ENCODE data around the gene STX1B.
A peak's percentile ranks its signal among the peaks of the same experiment; 100 is the strongest.

STX1B gene

DNA sequence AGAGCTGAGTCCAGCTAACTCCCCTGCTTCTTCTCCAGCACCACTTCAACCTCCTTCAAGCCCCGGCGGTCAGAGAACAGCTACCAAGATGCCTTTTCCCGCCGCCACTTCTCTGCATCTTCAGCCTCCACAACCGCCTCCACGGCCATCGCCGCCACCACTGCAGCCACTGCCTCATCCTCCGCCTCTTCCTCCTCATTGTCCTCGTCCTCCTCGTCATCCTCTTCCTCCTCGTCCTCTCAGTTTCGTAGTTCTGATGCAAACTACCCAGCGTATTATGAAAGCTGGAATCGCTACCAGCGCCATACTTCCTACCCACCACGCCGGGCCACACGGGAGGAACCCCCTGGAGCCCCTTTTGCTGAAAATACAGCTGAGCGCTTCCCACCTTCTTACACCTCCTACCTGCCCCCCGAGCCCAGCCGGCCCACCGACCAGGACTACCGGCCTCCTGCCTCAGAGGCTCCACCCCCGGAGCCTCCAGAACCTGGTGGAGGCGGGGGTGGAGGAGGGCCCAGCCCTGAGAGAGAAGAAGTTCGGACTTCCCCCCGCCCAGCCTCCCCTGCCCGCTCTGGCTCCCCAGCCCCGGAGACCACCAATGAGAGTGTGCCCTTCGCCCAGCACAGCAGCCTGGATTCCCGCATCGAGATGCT is 45.7 kb downstream of the STX1B start:
- H3K9ac ChIP-seq (ENCODE audit: insufficient read length, low read depth), result no peak overlapping the region
- no peaks in the 10 kb centered on the region for H3K27me3 ChIP-seq (ENCODE audit: insufficient read depth, insufficient read length)
- no peak for DNase-seq (ENCODE audit: low read depth, low spot score)
- no peak for TF ChIP-seq SUZ12 (IDR thresholded peaks at IDR 0.05; ENCODE audit: extremely low read depth, insufficient read depth, insufficient read length)
- no peak for TF ChIP-seq YY1 (IDR thresholded peaks at IDR 0.05; ENCODE audit: insufficient read depth, insufficient read length)
- no peak for TF ChIP-seq ZNF274 (IDR thresholded peaks at IDR 0.05; ENCODE audit: low read depth, low read length)
- H3K4me1 ChIP-seq (ENCODE audit: insufficient read depth, insufficient read length), result peaks cover 6% of the 10 kb centered on the region
- no peaks in the 10 kb centered on the region for H3K9me3 ChIP-seq (ENCODE audit: insufficient read depth, low read length)
- H3K36me3 ChIP-seq (ENCODE audit: insufficient read depth, insufficient read length, low read length), result peaks cover 95% of the 10 kb centered on the region
- no peak overlapping the region for H3K4me3 ChIP-seq (ENCODE audit: insufficient read length, low read depth)

DNA sequence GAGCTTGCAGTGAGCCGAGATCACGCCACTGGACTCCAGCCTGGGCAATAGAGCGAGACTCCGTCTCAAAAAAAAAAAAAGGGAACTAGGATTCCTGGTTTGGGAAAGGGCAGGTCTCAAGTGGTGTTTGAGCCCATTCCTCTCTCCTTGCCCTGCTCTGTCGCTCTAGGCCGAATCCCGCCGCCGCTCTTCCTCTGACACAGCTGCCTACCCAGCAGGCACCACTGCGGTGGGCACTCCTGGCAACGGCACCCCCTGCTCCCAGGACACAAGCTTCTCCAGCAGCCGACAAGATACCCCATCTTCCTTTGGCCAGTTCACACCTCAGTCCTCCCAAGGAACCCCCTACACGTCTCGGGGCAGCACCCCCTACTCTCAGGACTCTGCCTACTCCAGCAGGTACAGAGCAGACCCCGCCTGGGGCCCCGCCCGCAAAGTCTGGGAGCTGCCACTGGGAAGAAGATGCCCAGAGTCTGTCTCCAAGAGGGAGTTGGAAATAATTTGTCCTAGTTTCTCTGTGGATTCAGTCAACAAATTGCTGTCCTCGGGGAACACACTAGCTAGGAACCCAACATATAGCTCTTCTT is 46.4 kb downstream of the STX1B start:
- DNase-seq (ENCODE audit: low read depth, low spot score), result no peak
- H3K9me3 ChIP-seq (ENCODE audit: insufficient read depth, low read length), result no peaks in the 10 kb centered on the region
- no peak overlapping the region for H3K4me3 ChIP-seq (ENCODE audit: insufficient read length, low read depth)
- no peaks in the 10 kb centered on the region for H3K27me3 ChIP-seq (ENCODE audit: insufficient read depth, insufficient read length)
- peaks cover 6% of the 10 kb centered on the region for H3K4me1 ChIP-seq (ENCODE audit: insufficient read depth, insufficient read length)
- peaks cover 95% of the 10 kb centered on the region for H3K36me3 ChIP-seq (ENCODE audit: insufficient read depth, insufficient read length, low read length)
- TF ChIP-seq ZNF274 (IDR thresholded peaks at IDR 0.05; ENCODE audit: low read depth, low read length), result no peak
- no peak for TF ChIP-seq YY1 (IDR thresholded peaks at IDR 0.05; ENCODE audit: insufficient read depth, insufficient read length)
- no peak for TF ChIP-seq SUZ12 (IDR thresholded peaks at IDR 0.05; ENCODE audit: extremely low read depth, insufficient read depth, insufficient read length)
- no peak overlapping the region for H3K9ac ChIP-seq (ENCODE audit: insufficient read length, low read depth)

DNA sequence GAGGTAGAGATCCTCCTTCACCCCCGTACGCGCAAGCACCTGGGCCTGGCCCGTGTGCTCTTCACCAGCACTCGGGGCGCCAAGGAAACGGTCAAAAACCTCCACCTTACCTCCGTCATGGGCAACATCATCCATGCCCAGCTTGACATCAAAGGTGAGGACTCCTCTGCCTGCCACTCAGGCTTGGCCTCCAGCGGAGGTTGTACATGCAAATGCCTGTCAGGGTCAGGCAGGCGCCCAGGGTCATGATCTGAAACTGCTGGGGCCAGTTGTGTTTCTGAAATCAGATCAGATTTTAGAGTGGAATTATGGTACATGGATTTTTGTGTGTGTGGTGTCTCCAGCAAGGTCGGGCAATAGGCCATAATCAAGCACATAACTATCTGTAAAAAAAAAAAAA is 49.1 kb downstream of the STX1B start:
- Histone ChIP-seq H3K4me3 (ENCODE audit: insufficient read length, low read depth) (no peak overlapping the region), H3K9ac (ENCODE audit: insufficient read length, low read depth) (no peak overlapping the region), H3K36me3 (ENCODE audit: insufficient read depth, insufficient read length, low read length) (peaks cover 77% of the 10 kb centered on the region), H3K9me3 (ENCODE audit: insufficient read depth, low read length) (no peaks in the 10 kb centered on the region), H3K27me3 (ENCODE audit: insufficient read depth, insufficient read length) (no peaks in the 10 kb centered on the region), H3K4me1 (ENCODE audit: insufficient read depth, insufficient read length) (peaks cover 16% of the 10 kb centered on the region)
- no peak for DNase-seq (ENCODE audit: low read depth, low spot score)
- TF ChIP-seq ZNF274 (IDR thresholded peaks at IDR 0.05; ENCODE audit: low read depth, low read length), result no peak
- TF ChIP-seq YY1 (IDR thresholded peaks at IDR 0.05; ENCODE audit: insufficient read depth, insufficient read length), result no peak
- no peak for TF ChIP-seq SUZ12 (IDR thresholded peaks at IDR 0.05; ENCODE audit: extremely low read depth, insufficient read depth, insufficient read length)

DNA sequence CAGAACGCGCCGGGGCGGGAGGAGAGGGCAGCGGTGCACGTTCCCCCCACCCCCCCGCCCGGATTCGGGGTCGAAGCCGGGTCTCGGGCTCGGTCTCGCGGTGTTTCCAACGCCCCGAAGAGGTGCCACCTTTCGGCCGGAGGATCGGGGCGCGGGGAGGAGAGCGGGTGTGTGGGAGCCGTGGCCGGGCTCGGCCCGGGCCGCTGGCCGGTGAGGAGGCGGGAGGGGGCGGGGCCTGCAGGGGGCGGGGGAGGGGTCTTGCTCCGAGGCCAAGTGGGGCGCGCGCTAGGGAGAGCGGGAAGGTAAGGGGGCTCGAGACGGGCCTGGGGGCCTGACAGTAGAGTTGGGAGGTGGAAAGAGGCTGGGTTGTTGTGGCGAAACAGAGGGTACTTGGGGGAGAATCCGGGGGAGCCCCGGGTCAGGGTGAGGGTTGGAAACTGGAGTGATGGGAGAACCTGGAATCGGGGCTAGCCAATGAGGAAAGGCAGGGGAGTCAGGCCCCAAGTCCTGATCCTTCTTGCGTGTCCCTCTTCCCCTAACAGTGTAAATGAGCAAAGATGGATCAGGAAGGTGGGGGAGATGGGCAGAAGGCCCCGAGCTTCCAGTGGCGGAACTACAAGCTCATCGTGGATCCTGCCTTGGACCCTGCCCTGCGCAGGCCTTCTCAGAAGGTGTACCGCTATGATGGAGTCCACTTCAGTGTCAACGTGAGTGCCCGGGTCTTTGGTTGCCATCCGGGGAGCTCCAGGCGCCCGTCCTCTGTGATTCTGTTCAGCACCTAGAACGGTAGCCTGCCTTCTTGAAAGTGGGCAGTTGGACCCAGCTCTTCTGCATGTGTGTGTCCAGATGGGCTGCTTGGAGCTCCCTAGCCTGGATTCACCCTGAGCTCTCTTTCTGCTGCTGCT is 52.0 kb downstream of the STX1B start:
- DNase-seq (ENCODE audit: low read depth, low spot score), result no peak

DNA sequence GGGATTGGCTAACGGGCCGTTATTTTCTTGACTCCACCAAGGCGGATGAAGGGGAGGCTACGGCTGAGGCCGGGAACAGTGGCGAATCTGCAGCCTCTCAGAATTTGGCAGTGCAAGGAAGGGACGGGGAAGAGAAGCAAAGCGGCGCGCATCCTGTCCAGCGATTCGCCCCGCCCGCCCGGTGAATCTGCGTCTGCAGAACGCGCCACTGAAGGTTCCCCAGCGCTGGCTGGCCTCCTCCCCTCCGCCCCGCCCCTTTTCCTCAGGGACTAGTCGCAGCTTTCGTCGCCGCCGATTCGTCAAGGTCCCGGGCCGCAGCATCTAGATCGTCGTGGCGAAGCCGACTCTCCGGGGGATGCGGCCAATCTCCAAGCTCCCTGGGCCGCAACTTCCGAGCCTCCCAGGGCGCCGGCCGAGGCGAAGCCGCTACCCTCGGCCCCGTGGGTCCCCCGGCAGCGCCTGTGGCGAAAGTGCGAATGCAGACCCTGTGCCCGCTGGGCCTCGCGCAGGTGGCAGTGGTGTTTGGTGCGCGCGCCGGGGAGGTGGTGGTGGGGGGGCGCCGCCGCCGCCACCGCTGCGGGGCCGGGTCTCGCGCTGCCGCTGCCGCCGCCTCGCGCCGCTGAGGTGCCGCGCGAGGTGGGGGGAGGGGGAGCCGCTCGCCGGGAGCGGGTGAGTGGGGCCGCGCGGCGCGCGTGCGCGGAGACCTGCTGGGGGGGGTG is 52.8 kb downstream of the STX1B start, which contains the start of gene SETD1A:
Gene SETD1A (plus strand): TSS at position 299 of the 719 bp plus-strand sequence. CDS start 978 bp downstream, outside the sequence.
- H3K9me3 ChIP-seq (ENCODE audit: insufficient read depth, low read length), result no peaks in the 10 kb centered on the region
- no peak for TF ChIP-seq SUZ12 (IDR thresholded peaks at IDR 0.05; ENCODE audit: extremely low read depth, insufficient read depth, insufficient read length)
- no peak for TF ChIP-seq ZNF274 (IDR thresholded peaks at IDR 0.05; ENCODE audit: low read depth, low read length)
- no peak for TF ChIP-seq YY1 (IDR thresholded peaks at IDR 0.05; ENCODE audit: insufficient read depth, insufficient read length)
- no peaks in the 10 kb centered on the region for H3K27me3 ChIP-seq (ENCODE audit: insufficient read depth, insufficient read length)
- peak within 1 kb of the TSS; percentile 87 for H3K4me3 ChIP-seq (ENCODE audit: insufficient read length, low read depth)
- DNase-seq (ENCODE audit: low read depth, low spot score), result peak; percentile 92
- H3K36me3 ChIP-seq (ENCODE audit: insufficient read depth, insufficient read length, low read length), result peaks cover 44% of the 10 kb centered on the region
- peak within 1 kb of the TSS; percentile 97 for H3K9ac ChIP-seq (ENCODE audit: insufficient read length, low read depth)
- peaks cover 22% of the 10 kb centered on the region for H3K4me1 ChIP-seq (ENCODE audit: insufficient read depth, insufficient read length)

More for the DNA sequence above, 52.0 kb downstream of the STX1B start:
- Histone ChIP-seq H3K36me3 (ENCODE audit: insufficient read depth, insufficient read length, low read length) (peaks cover 49% of the 10 kb centered on the region), H3K27me3 (ENCODE audit: insufficient read depth, insufficient read length) (no peaks in the 10 kb centered on the region), H3K4me3 (ENCODE audit: insufficient read length, low read depth) (peak overlapping the region; percentile 87), H3K9ac (ENCODE audit: insufficient read length, low read depth) (peak overlapping the region; percentile 97), H3K4me1 (ENCODE audit: insufficient read depth, insufficient read length) (peaks cover 17% of the 10 kb centered on the region), H3K9me3 (ENCODE audit: insufficient read depth, low read length) (no peaks in the 10 kb centered on the region)
- TF ChIP-seq YY1 (IDR thresholded peaks at IDR 0.05; ENCODE audit: insufficient read depth, insufficient read length) (no peak), ZNF274 (IDR thresholded peaks at IDR 0.05; ENCODE audit: low read depth, low read length) (no peak), SUZ12 (IDR thresholded peaks at IDR 0.05; ENCODE audit: extremely low read depth, insufficient read depth, insufficient read length) (no peak)

- Histone ChIP-seq H3K4me3 (ENCODE audit: insufficient read length, low read depth) (peak overlapping the region; percentile 87), H3K9ac (ENCODE audit: insufficient read length, low read depth) (peak overlapping the region; percentile 97), H3K27me3 (ENCODE audit: insufficient read depth, insufficient read length) (no peaks in the 10 kb centered on the region), H3K36me3 (ENCODE audit: insufficient read depth, insufficient read length, low read length) (peaks cover 36% of the 10 kb centered on the region), H3K9me3 (ENCODE audit: insufficient read depth, low read length) (no peaks in the 10 kb centered on the region), H3K4me1 (ENCODE audit: insufficient read depth, insufficient read length) (peaks cover 20% of the 10 kb centered on the region)
- no peak for DNase-seq (ENCODE audit: low read depth, low spot score)
- TF ChIP-seq ZNF274 (IDR thresholded peaks at IDR 0.05; ENCODE audit: low read depth, low read length) (no peak), YY1 (IDR thresholded peaks at IDR 0.05; ENCODE audit: insufficient read depth, insufficient read length) (no peak), SUZ12 (IDR thresholded peaks at IDR 0.05; ENCODE audit: extremely low read depth, insufficient read depth, insufficient read length) (no peak)
Observed at GRCh38 chr16:30956601-30957455, 53.6 kb downstream of the STX1B start.
